Gastrocnemius medialis (tissue), 4 donors: ENCODE results near the gene SLC1A7.

Experiments used
- CTCF ChIP-seq, 5 experiments: fragments of 450-650 bp in 3 of 5; fragments of 200-600 bp in 2 of 5; sonication (generic) in 2 of 5; IDR thresholded peaks in 4 of 5; conservative IDR thresholded peaks in 1 of 5; 1 replicate in 4 of 5; 2 replicates in 1 of 5; pipeline ENCODE4 v1.5.1; 2016 to 2019; ENCODE audit warnings: antibody characterized with exemption in 5 of 5, mild to moderate bottlenecking in 3 of 5, moderate library complexity in 3 of 5
- POLR2A ChIP-seq, 2 donors: fragments of 450-650 bp; IDR thresholded peaks; one replicate each; pipeline ENCODE4 v1.6.1; 2017; ENCODE audit warnings: antibody characterized with exemption in 2 of 2, mild to moderate bottlenecking in 2 of 2, moderate library complexity in 2 of 2

DNA sequence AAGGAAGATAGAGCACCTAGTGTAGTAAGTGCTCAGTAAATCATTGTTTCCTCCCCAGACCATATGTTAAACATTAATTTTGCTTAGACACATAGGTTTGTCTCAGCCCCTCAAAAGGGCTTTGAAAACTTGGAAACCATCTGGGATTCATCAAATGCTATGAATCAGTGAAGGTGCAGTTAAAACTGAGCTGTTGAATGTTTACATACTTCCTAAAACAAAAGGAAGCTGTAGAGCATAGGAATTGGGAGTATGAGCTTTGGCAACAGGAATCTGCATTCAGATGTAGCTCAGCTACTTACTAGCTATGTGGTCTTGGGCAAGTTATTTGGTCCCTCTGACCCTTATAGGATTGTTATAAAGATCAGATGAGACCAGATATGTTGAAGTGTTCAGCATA lies 99.2 kb downstream of the SLC1A7 start:
- TF ChIP-seq CTCF (IDR thresholded peaks at IDR 0.05 in 4 of 5, conservative IDR thresholded peaks at IDR 0.05 in 1 of 5) (no peak), POLR2A (IDR thresholded peaks at IDR 0.05) (no peak)
